Stimulated activated CD4-positive, alpha-beta T cell treated with anti-CD3 and anti-CD28 coated beads, TNF-alpha, amount 100 ng/mL, for 48 hours (primary cell): ENCODE data around the gene CACNG5.

ENCODE experiments used
- DNase-seq, 3 donors: peaks; one replicate each; pipeline ENCODE4 v3.0.0-alpha.2; 2020; ENCODE audit warnings: low read depth in 3 of 3

The CACNG5 gene

DNA sequence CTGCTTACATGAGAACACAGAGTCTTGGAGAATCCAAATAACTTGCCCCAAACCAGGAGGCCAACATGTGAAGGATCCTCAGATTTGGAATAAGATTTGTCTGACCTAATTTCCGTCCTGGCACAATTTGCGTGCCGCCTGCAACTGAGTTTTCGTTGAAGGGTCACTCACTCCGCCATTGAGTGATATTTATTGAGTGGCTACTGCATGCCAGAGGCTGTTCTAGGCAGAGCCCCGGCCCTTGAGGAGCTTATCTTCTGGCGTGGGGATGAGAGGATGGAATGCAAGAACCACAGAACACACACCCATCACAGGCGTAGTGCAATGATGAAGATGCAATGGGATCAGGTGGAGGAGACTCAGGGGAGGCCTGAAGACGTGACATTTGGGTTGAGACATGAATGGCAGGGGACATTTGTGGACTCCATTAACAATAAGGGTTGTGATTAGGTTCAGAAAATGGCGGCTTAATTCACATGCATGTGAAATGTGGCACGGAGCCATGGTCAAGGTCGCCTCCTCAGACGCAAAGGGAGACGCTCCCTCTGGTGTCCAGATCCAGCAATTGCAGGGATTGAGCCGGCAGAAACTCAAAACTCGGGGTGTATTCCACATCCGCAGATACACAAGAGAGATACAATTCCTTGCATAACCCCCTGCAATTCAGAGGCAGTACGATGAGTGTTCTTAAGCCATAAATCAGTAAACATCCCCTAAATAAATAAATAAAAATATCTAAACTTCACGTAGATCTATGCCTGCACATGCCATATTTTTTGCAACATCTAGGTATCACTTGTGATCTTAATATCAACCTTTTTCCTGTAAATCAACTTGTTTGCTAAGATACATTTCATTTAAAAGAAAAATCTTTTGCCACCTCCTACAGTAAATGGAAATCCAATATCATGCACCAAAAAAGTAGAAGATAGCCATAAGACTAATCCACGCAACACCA, 71.7 kb downstream of the CACNG5 start:
- DNase-seq: peak; percentile 54 to 61 (median 57)

- no peak for DNase-seq
Observed at GRCh38 chr17:66909804-66910373, 75.0 kb downstream of the CACNG5 start.

DNA sequence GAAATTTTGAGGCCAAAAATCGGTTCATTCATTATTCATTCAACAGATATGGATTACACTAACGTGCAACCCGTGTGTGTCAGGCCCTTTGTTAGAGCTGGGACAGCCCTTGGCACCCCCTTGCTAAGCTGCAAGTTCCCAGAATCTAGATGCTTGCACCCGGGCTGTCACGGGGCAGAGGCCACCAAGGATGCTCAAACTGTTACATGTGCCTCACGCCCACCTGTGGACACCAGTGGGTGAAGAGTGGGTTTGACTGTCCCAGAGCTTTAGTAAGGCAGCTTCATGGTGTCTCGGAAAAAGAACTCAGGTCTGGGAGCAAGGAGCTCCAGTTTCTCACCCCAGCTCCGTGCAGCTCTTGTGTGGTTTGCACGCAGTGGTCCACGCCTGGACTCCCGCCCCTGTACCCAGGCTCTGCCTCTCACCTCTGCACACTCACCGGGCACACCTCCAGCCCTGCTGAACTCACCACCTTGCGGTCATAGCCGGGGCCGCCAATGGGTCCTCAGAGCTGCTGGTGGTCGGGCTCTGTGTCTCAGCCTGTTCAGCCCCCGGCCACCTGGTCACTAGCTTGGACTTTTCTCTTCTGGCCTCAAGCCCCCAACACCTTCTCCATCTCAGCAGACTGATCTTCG, 75.9 kb downstream of the CACNG5 start:
- no peak for DNase-seq

GRCh38 chr17:66915204-66915611, 80.3 kb downstream of the CACNG5 start:
- no peak for DNase-seq

DNA sequence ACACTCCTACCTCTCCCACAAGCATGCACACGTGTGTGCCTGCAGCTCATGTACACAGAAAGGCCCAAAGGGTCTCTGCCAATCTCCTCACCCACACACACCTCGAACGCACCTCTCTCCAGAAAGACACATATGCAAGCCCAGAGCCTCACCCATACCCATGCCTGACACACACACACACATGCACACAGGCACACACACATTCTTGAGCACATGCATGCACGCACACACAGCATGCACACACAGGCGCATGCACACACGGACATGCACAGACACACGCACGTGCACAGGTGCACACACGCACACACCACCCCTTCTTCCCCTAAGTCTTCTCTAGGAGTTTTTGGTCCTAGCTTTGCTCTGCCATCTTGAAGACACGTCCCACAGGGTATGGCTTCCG, 80.9 kb downstream of the CACNG5 start:
- no peak for DNase-seq

GRCh38 chr17:66916946-66917345, 82.0 kb downstream of the CACNG5 start:
- DNase-seq: no peak

DNA sequence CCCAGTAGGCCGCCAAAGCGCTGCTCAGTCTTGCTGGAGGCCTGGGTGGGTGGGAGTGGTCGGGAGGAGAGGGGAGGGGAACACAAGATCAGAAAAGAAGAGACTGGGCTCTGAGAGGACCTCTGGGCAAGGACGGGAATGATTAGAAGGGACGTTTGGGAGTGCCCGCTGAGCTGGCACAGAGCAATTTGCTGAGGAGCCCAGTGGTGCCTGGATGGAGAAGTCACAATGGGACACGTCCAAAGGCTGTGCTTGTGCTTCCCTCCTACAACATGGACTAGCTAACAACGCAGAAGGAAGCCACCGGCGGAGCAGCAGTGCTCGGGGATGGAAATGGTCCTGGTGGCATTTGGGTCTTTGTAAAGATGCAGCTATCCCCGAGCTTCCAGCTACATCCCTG, 84.0 kb downstream of the CACNG5 start:
- no peak for DNase-seq

GRCh38 chr17:66920435-66920834, 85.5 kb downstream of the CACNG5 start:
- DNase-seq: no peak

DNA sequence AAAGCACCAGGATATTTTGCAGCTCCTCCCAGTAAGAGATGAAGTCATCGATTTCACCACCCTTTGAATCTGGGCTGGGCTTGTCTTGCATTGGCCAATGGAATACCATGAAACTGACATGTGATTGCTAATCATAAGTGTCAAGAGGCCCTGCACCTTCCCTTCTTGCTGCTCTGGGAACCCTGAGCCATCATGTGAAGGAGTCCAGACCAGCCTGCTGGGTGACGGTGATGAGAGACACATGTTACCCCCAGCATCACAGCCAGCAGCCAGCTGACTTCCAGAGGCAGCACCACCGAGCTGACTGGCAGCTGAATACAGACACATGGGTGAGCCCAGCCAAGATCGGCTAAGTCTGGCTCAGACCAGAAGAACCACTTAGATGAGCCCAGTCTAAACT, 86.0 kb downstream of the CACNG5 start:
- no peak for DNase-seq

- DNase-seq: no peak
Observed at GRCh38 chr17:66923886-66924285, 89.0 kb downstream of the CACNG5 start.

- no peak for DNase-seq
Observed at GRCh38 chr17:66925811-66926500, 91.0 kb downstream of the CACNG5 start.

DNA sequence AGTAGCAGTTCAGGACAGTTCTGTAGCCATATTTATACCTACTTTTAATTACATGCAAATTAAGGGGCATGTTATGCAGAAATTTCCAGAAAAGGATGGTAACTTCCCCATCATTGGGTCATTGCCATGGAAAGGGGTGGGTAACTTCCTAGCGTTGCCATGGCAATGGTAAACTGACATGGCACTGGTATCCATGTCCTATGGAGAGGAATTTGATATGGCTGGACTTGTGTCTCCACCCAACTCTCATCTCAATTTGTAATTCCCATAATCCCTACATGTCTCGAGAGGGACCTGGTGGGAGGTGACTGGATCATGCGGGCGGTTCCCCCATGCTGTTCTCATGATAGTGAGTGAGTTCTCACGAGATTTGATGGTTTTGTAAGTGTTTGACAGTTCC, 94.0 kb downstream of the CACNG5 start:
- no peak for DNase-seq

DNA sequence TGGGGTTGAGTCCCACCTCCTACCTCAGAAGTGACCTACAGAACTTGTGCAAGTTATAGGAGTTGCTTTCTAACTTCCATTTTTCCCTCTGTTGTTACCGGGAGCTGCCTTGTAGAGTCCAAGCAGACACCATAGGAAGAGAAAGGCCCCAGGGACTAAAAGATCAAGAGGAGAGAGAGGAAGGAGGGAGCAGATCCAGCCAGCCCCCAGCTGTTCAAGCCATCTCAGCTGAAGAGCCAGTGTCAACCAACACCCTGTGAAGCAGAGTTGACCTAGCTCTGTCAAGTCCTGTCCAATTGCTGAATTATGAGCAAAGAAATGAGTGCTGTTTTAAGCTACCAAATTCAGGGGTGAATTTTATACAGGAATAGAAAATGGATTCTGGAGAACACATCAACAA, 94.7 kb downstream of the CACNG5 start:
- no peak for DNase-seq

GRCh38 chr17:66930933-66931332, 96.0 kb downstream of the CACNG5 start:
- DNase-seq: no peak

DNA sequence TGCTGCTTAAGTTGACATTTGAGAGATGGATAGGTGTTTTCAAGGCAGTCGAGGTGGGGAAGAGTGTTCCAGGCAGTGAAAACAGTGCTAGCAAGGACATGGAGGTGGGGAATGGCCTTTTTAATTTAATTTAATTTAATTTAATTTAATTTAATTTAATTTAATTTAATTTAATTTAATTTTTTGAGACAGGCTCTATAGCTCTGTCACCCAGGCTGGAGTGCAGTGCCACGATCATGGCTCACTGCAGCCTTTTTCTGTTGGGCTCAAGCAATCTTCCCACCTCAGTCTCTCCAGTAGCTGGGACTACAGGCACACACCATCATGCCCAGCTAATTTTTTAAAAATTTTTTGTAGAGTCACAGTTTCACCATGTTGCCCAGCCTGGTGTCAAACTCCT, 97.4 kb downstream of the CACNG5 start:
- no peak for DNase-seq

DNA sequence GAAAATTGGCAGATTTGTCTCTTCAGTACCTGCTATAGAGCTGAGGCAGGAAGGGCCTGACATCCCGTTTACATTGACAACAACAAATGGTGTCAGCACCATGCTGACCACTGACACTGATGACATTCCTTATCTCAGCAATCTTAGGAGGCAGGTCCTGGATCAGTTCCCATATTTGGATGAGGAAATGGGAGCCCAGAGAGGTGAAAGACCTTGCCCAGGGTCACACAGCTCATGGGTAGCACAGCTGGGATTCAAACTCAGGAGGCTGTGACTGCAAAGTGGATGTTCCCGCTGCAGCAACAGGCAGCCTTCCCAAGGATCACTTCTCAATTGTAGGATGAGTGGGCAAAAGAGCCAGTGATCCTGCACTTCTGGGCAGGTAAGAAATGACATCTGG, 99.1 kb downstream of the CACNG5 start:
- DNase-seq: no peak
